Measurements from ENCODE around the gene ARF5.

DNA sequence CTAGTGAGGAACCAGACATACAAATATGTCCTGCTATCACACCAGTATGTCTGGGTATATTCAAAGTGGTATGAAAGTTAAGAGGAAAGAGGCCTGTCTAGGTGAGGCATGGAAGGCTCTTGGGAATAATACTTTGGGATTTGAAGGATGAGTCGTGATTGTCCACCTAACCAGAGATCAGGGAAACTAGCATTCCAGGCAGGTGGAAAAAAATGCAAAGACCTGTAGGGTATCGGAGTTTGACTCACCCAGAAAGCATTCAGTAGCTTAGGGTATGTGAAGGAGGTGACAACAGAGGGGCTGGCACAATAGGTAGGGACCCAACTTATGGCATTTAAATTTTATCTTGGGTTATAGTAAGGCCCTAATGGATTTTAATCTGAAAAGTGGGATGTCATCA, 1.9 kb upstream of the ARF5 start:
- TF ChIP-seq POLR2A (IDR thresholded peaks at IDR 0.05) (no peak), POLR2AphosphoS5 (IDR thresholded peaks at IDR 0.05; ENCODE audit: insufficient read depth in 1 of 2, low read depth in 1 of 2) (no peak)
- TF ChIP-seq, protein P1, sequence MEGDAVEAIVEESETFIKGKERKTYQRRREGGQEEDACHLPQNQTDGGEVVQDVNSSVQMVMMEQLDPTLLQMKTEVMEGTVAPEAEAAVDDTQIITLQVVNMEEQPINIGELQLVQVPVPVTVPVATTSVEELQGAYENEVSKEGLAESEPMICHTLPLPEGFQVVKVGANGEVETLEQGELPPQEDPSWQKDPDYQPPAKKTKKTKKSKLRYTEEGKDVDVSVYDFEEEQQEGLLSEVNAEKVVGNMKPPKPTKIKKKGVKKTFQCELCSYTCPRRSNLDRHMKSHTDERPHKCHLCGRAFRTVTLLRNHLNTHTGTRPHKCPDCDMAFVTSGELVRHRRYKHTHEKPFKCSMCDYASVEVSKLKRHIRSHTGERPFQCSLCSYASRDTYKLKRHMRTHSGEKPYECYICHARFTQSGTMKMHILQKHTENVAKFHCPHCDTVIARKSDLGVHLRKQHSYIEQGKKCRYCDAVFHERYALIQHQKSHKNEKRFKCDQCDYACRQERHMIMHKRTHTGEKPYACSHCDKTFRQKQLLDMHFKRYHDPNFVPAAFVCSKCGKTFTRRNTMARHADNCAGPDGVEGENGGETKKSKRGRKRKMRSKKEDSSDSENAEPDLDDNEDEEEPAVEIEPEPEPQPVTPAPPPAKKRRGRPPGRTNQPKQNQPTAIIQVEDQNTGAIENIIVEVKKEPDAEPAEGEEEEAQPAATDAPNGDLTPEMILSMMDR (IDR thresholded peaks at IDR 0.05) = no peak

All from vagina (tissue), 2 donors.